Thyroid gland (tissue), 4 donors: ENCODE results near the gene ADGRG1.

Experiments
- CTCF ChIP-seq, 6 experiments: fragments of 200-600 bp in 3 of 6; fragments of 450-650 bp in 3 of 6; sonication (generic) in 3 of 6; IDR thresholded peaks; one replicate each; pipeline ENCODE4 v1.5.1; 2016 to 2019; ENCODE audit warnings: antibody characterized with exemption in 6 of 6, mild to moderate bottlenecking in 2 of 6, inconsistent platforms in 1 of 6, moderate library complexity in 1 of 6
- POLR2A ChIP-seq, 2 donors: fragments of 450-650 bp; IDR thresholded peaks; one replicate each; pipeline ENCODE4 v1.6.1; 2017; ENCODE audit warnings: antibody characterized with exemption in 2 of 2, mild to moderate bottlenecking in 2 of 2, moderate library complexity in 1 of 2

DNA sequence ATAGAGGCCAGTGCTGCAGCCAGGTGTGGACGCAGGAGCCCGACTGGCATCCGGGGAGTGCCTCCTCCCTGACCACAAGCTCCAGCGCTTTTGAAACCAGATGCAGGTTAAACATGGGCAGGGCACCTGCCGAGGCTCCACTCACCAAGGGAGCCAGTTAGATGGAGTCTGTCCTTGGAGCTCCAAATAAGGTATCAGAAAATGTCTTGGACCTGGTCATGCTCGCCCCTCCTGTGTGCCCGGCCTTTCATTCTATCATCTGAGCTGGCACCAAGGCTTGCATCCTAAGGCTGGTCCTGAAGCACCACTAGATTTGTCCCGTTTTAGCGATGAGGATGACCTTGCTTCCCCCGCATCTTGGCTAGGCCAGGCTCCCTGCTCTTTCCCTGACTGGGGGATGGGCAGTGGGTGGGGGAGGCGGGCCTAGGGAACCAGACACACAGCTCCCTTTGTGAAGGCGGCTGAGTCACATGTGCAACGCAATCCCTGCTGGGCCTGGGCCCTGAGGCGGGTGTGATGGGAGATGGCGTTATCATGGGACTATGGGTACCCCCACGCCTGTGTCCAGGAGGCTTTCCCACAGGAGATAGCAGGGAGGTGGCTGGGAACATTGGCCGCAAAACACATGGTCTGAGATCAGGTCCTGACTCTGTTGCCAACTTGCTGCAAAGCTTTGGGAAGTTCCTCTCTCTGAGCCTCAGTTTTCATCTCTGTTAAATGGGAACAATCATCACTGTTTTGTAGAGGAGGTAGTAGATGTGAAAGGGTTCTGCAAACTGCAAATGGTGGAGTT, 5.0 kb upstream of the ADGRG1 start:
- TF ChIP-seq CTCF (IDR thresholded peaks at IDR 0.05) (no peak), POLR2A (IDR thresholded peaks at IDR 0.05) (no peak)
